Kidney epithelial cell (primary cell): ENCODE results near the gene MCTP1. TPM values are rescaled to one million over a fixed set of nuclear protein-coding genes. Genes with fewer than 3 reads are reported as not detected.
"Not testable (repeated sequence)": the region's sequence is repeated elsewhere in the genome, so short reads cannot be mapped to it uniquely, and the experiment has no call there.

Experiments used
- DNase-seq: peaks from one replicate; pipeline ENCODE4 v3.0.0-alpha.2; 2010; ENCODE audit warnings: low read depth
- H3K27me3 ChIP-seq: 2 replicates; pipeline ENCODE4 v1.6.0; 2011; ENCODE audit warnings: low read length; ENCODE audit not compliant: control insufficient read depth, insufficient read depth
- H3K36me3 ChIP-seq: 2 replicates; pipeline ENCODE4 v1.5.1; 2011; ENCODE audit warnings: low read length; ENCODE audit not compliant: control insufficient read depth, insufficient read depth
- H3K4me3 ChIP-seq: 2 replicates; pipeline ENCODE4 v1.5.1; 2011; ENCODE audit warnings: low read depth, mild to moderate bottlenecking, control low read depth, low read length
- CTCF ChIP-seq: IDR thresholded peaks from 2 replicates; pipeline ENCODE4 v1.5.1; 2011; ENCODE audit warnings: mild to moderate bottlenecking, moderate library complexity, low read length, control low read depth, inconsistent platforms; ENCODE audit not compliant: insufficient read depth, poor library complexity, severe bottlenecking
- total RNA-seq: library from RNA; depleted of rRNA; stranded (reverse); fragments of >200 nt; gene quantifications from 2 replicates; pipeline ENCODE4 v1.2.3, GENCODE V29; 2015

MCTP1 gene
- total RNA-seq, 1 donor from 2014 or later, result 12.9 TPM

GRCh38 chr5:95148453-95148852 is 136.4 kb downstream of the MCTP1 start:
- no peak for TF ChIP-seq CTCF
- no peak overlapping the region for H3K4me3 ChIP-seq
- H3K36me3 ChIP-seq, result no peaks in the 10 kb centered on the region
- H3K27me3 ChIP-seq, result no peaks in the 10 kb centered on the region
- DNase-seq, result no peak

GRCh38 chr5:95143858-95144257 is 141.0 kb downstream of the MCTP1 start:
- not testable (repeated sequence) for H3K36me3 ChIP-seq, H3K4me3 ChIP-seq, DNase-seq, H3K27me3 ChIP-seq

GRCh38 chr5:95142145-95142544 is 142.7 kb downstream of the MCTP1 start:
- no peak overlapping the region for H3K4me3 ChIP-seq
- no peaks in the 10 kb centered on the region for H3K36me3 ChIP-seq
- DNase-seq, result no peak
- no peak for TF ChIP-seq CTCF
- no peaks in the 10 kb centered on the region for H3K27me3 ChIP-seq

- Histone ChIP-seq H3K4me3 (no peak overlapping the region), H3K27me3 (no peaks in the 10 kb centered on the region), H3K36me3 (no peaks in the 10 kb centered on the region)
- no peak for TF ChIP-seq CTCF
- no peak for DNase-seq
Observed at GRCh38 chr5:95141141-95141540, 143.8 kb downstream of the MCTP1 start.

GRCh38 chr5:95134326-95134725 is 150.6 kb downstream of the MCTP1 start:
- no peak for DNase-seq
- no peak for TF ChIP-seq CTCF

GRCh38 chr5:95132096-95132495 is 152.8 kb downstream of the MCTP1 start:
- no peaks in the 10 kb centered on the region for H3K27me3 ChIP-seq
- H3K4me3 ChIP-seq, result no peak overlapping the region
- H3K36me3 ChIP-seq, result no peaks in the 10 kb centered on the region
- no peak for TF ChIP-seq CTCF
- no peak for DNase-seq

More at GRCh38 chr5:95134326-95134725, 150.6 kb downstream of the MCTP1 start:
- Histone ChIP-seq H3K36me3 (no peaks in the 10 kb centered on the region), H3K4me3 (no peak overlapping the region), H3K27me3 (no peaks in the 10 kb centered on the region)
